SJCRH30 (cell line): Measurements from ENCODE around the gene ATP6V0E1. TPM values are rescaled to one million over a fixed set of nuclear protein-coding genes. Genes with fewer than 3 reads are reported as not detected.
"Not testable (repeated sequence)": the region's sequence is repeated elsewhere in the genome, so short reads cannot be mapped to it uniquely, and the experiment has no call there.

Experiments
- DNase-seq, 2 experiments: peaks; one replicate each; pipeline ENCODE4 v3.0.0-alpha.2; 2015 to 2020
- H3K27ac ChIP-seq: fragments of 250-450 bp; sonication (Bioruptor Pico); 2 replicates; pipeline ENCODE4 v1.5.1; 2020; ENCODE audit warnings: mild to moderate bottlenecking, moderate library complexity
- H3K27me3 ChIP-seq: fragments of 250-450 bp; sonication (Bioruptor Pico); 2 replicates; pipeline ENCODE4 v1.5.1; 2020; ENCODE audit warnings: mild to moderate bottlenecking, moderate library complexity
- H3K36me3 ChIP-seq: fragments of 250-450 bp; sonication (Bioruptor Pico); 2 replicates; pipeline ENCODE4 v1.5.1; 2020; ENCODE audit warnings: mild to moderate bottlenecking, moderate library complexity
- H3K4me1 ChIP-seq: fragments of 250-450 bp; sonication (Bioruptor Pico); 2 replicates; pipeline ENCODE4 v1.5.1; 2020; ENCODE audit warnings: mild to moderate bottlenecking, moderate library complexity
- H3K4me3 ChIP-seq: fragments of 250-450 bp; sonication (Bioruptor Pico); 2 replicates; pipeline ENCODE4 v1.5.1; 2020; ENCODE audit warnings: mild to moderate bottlenecking, moderate library complexity
- H3K9me3 ChIP-seq: fragments of 250-450 bp; sonication (Bioruptor Pico); replicated peaks from 2 replicates; pipeline ENCODE4 v1.5.1; 2020; ENCODE audit warnings: mild to moderate bottlenecking, moderate library complexity
- total RNA-seq: library from RNA; depleted of rRNA; stranded (reverse); fragments of >200 nt; shearing (Covaris generic); gene quantifications from 2 replicates; pipeline ENCODE4 v1.2.3, GENCODE V29; 2014

ATP6V0E1 gene
- total RNA-seq, 1 experiment from 2014 or later, result 83.0 TPM

DNA sequence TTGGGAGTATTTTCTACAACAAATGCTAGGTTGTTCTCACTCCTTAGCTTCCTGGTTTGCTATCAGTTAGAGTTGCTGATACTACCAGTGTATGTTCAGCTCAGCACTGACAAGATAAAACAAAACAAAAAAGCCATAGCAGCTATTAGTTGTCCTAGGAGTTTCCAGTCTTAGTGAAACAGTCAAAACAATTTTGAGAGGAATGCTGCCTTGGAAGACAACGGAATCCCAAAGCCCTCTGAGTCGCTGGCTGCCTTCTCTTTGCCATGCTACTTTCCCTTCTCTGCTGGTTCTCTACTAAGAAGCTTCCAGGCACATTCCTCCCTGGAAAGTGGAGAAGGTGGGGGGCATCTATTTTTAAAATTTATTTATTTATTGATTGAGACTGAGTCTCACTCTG, 67.2 kb downstream of the ATP6V0E1 start:
- H3K9me3 ChIP-seq, result no peaks in the 10 kb centered on the region
- DNase-seq, result no peak
- no peak overlapping the region for H3K4me3 ChIP-seq
- H3K4me1 ChIP-seq, result peaks cover 8% of the 10 kb centered on the region; the same call in 1 of the 2 replicates
- H3K36me3 ChIP-seq, result no peaks in the 10 kb centered on the region
- no peaks in the 10 kb centered on the region; the same call in 1 of the 2 replicates for H3K27me3 ChIP-seq
- no peak overlapping the region for H3K27ac ChIP-seq

DNA sequence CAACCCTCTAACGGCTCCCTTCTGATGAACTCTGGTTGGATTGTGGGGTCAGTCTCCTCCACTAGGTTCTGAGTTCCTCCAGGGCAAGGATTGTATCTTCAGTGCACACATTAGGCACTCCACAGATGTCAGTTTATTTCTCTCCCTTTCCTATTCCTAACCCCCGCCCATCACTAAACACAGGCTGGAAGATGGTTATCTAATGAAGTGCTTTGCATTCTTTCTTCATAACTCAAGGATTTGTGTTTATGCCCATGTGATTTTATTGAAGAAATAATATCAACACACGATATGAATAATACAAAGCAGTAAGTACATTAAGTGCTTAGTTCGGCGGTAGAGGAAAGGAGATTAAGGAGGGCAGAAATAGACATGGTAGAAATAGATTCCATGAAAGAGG, 68.2 kb downstream of the ATP6V0E1 start:
- Histone ChIP-seq H3K9me3 (no peaks in the 10 kb centered on the region), H3K27me3 (no peaks in the 10 kb centered on the region; the same call in 1 of the 2 replicates), H3K4me3 (no peak overlapping the region), H3K4me1 (peaks cover 8% of the 10 kb centered on the region; the same call in 1 of the 2 replicates), H3K36me3 (no peaks in the 10 kb centered on the region), H3K27ac (no peak overlapping the region)
- DNase-seq, result no peak

DNA sequence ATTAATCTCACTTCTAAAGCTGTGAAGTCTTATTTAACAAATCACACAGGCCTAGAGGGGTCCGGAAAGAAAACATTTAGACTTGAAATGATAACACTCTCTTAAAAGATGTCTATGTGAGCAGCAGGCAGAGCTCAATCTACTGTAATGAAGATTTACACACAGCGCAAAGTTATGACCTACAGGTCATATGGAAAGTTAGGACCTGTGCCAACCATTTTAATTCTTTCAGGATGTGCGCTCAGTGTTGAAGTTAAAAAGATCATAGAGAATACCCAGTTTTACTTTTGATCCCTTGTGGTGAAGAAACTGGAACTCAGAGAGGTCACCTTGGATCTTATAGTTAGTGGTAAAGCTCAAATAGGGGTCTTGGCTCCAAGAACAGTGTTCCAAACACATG, 69.5 kb downstream of the ATP6V0E1 start:
- no peak for DNase-seq
- Histone ChIP-seq H3K27ac (no peak overlapping the region), H3K4me1 (peaks cover 10% of the 10 kb centered on the region; the same call in 1 of the 2 replicates), H3K9me3 (no peaks in the 10 kb centered on the region), H3K27me3 (no peaks in the 10 kb centered on the region; the same call in 1 of the 2 replicates), H3K36me3 (no peaks in the 10 kb centered on the region), H3K4me3 (no peak overlapping the region)

DNA sequence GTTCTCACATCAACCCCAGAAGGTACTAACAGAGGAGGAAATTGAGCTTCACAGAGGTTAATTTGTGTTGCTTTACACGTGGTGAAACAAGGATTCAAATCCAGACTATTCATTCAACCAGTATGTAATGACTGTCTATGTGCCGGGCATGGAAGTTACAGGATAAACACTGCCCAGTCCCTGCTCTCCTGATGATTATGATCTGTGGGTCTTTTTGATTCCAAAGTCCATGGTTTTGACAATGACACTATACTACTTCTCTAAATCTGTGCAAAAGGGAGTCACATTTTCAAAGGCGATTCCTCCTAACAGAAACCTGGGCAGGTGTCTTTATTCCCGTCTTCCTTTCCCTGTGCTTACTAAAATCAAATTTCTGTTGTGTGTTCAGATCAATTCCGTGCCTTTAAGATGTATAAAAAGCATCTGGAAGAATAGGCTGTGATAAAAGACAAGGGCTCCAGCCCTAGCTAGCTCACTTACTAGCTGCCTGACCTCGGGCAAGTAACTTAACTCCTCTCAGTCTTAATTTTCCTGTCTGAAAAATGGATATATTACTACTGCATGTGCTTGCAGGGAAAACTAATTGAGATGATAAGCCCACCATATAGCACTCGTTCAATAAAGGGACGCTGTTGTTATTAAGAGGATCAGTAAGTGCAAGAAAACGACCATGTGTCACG, 71.6 kb downstream of the ATP6V0E1 start:
- Histone ChIP-seq H3K4me3 (peak overlapping the region; percentile 86), H3K27ac (no peak overlapping the region), H3K36me3 (no peaks in the 10 kb centered on the region)

DNA sequence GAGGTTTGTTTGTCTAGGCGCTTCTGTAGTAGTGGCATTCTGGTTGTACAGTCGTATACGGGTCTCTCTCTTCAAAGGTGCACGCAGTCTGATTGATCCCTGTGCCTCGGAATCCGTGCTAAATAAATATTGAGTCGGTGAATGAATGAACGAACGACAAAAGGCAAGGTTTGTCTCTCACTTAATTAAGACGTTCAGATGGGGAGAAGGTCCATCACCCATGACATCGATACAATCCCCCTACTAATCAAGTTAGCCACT, 72.1 kb downstream of the ATP6V0E1 start:
- Histone ChIP-seq H3K4me1 (peaks cover 11% of the 10 kb centered on the region; the same call in 1 of the 2 replicates), H3K27me3 (no peaks in the 10 kb centered on the region; the same call in 1 of the 2 replicates), H3K9me3 (no peaks in the 10 kb centered on the region), H3K36me3 (no peaks in the 10 kb centered on the region), H3K4me3 (peak overlapping the region; percentile 86), H3K27ac (no peak overlapping the region)
- no peak for DNase-seq

More for the DNA sequence above, 71.6 kb downstream of the ATP6V0E1 start:
- no peak for DNase-seq
- Histone ChIP-seq H3K4me1 (peaks cover 11% of the 10 kb centered on the region; the same call in 1 of the 2 replicates), H3K27me3 (no peaks in the 10 kb centered on the region; the same call in 1 of the 2 replicates), H3K9me3 (no peaks in the 10 kb centered on the region)

DNA sequence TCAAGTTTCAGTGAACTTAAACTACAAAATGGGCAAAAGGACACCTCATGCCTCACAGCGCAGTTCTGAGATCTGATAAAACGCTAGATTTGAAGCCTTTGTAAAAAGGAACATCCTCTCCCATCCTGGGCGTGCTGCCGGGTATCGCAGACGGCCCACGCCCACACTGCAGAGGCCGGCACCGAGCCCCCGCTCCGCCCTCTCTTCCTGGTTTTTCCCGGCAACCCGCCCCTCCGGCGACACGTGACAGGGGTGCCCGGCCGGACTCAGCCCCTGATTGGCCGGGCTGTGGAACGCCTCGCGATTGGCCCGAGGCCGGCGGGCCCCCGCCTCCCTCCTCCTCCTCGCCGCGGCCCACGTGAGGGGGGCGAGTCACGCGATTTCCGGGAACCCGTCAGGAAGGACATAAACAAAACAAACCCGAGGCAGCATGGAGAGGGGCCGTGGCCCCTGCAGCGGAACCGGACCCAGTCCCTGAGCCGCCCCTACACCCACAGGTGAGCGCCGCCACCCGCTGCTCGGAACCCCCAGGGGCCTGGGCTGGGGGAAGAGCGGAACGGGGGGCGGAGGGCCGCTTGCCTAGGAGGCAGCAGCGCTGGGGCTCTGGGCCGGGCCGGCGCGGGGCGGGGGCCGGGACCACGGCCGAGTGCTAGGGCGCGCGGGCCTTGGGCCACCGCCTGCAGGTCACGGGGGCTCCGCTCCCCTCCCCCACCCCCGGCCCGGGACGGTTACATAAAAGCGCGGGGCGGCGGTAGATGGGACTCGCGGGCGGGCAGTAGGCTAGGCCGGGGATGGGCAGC, 72.6 kb downstream of the ATP6V0E1 start, which contains the start of gene CREBRF:
TSS of gene CREBRF (plus strand) at position 370 of the 800 bp plus-strand sequence. CDS start 24,424 bp downstream, outside the sequence.
- H3K27ac ChIP-seq, result peak within 1 kb of the TSS; percentile 63
- peak within 1 kb of the TSS; percentile 86 for H3K4me3 ChIP-seq
- no peaks in the 10 kb centered on the region for H3K9me3 ChIP-seq
- H3K4me1 ChIP-seq, result peaks cover 11% of the 10 kb centered on the region; the same call in 1 of the 2 replicates
- H3K27me3 ChIP-seq, result no peaks in the 10 kb centered on the region; the same call in 1 of the 2 replicates
- DNase-seq, result peak; percentile 96
- H3K36me3 ChIP-seq, result no peaks in the 10 kb centered on the region

DNA sequence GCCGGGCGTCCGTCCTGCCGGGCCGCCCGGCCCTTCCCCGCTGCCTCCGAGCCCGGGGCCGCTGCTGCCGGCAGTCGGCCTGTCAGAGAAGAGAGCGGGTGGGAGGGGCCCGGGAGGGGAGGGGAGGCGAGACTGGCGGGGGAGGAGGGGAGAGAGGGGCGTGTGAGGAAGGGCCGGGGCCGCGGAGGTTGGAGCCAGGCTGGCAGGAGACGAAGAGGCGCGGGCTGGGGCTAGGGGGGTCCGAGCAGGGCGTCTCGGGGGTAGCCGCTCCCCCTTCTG, 73.2 kb downstream of the ATP6V0E1 start:
- Histone ChIP-seq H3K4me1 (peaks cover 9% of the 10 kb centered on the region; the same call in 1 of the 2 replicates), H3K27ac (peak overlapping the region; percentile 63), H3K4me3 (peak overlapping the region; percentile 86), H3K9me3 (no peaks in the 10 kb centered on the region), H3K36me3 (no peaks in the 10 kb centered on the region), H3K27me3 (no peaks in the 10 kb centered on the region; the same call in 1 of the 2 replicates)
- no peak for DNase-seq

DNA sequence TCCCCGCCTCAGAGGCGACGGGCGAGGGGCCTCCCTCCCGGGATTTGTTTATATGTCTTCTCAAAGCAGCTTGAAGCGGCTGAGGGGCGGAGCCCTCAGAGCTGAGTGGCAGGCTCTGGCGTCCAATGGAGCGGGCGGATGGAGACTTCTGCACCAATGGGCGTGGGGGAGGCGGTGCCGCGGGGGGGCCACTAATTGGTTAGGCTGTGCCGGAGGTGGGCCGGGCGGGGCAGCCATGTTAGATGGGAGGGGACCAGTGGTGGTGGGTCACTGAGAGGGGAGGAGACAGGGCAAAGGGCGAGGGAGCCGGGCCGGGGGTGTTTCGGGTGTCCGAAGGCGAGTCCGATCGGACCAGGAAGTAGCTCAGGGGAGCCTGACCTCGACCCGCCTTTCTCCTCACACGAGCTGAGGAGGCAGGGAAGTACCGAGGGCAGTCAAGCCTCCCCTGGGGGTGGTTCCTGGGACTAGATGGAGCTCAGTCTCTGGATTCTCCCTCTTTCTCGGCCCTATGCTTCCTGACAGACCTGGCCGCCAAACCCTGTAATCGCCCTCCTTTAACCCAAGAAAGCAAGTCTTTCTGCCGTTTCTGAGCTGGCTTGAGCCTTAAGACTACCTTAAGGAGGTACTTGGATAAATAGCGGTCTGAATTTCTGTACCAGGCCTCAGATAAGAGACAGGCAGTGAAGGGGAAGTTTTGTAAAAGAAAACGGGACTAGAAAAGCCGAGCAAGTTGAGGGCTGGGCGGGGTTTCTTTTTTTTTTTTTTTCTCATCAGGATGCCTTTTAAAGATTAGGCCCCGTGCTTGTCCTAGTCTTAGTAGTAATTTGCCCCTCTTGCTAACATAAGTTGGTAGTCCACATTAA, 73.7 kb downstream of the ATP6V0E1 start:
- H3K36me3 ChIP-seq, result no peaks in the 10 kb centered on the region
- peak overlapping the region; percentile 63 for H3K27ac ChIP-seq
- H3K27me3 ChIP-seq, result no peaks in the 10 kb centered on the region; the same call in 1 of the 2 replicates
- H3K9me3 ChIP-seq, result no peaks in the 10 kb centered on the region
- peak; percentile 99 for DNase-seq
- H3K4me3 ChIP-seq, result peak overlapping the region; percentile 86
- H3K4me1 ChIP-seq, result peaks cover 3% of the 10 kb centered on the region; the same call in 1 of the 2 replicates

DNA sequence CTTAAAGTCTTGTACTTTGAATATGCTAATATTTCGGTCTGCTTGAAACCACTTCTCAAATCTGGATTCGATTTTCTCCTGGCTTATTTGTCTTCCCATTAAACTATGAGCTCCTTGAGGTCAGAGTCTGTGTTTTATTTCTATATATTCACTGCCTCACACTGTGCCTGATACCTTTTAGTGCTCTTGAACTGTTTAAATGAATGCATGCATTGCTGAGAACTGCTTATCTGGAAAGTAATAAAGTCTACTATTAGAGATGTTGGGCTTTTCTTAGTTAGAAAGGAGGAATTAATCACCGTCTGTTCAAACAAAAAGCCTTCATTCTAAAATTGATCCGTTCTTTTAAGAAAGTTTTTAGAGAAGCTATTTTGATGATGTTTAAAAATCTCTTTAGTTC, 78.6 kb downstream of the ATP6V0E1 start:
- no peaks in the 10 kb centered on the region for H3K9me3 ChIP-seq
- H3K36me3 ChIP-seq, result no peaks in the 10 kb centered on the region
- H3K27ac ChIP-seq, result no peak overlapping the region
- no peaks in the 10 kb centered on the region for H3K27me3 ChIP-seq
- H3K4me3 ChIP-seq, result no peak overlapping the region
- peaks cover 3% of the 10 kb centered on the region; the same call in 1 of the 2 replicates for H3K4me1 ChIP-seq
- DNase-seq, result no peak

DNA sequence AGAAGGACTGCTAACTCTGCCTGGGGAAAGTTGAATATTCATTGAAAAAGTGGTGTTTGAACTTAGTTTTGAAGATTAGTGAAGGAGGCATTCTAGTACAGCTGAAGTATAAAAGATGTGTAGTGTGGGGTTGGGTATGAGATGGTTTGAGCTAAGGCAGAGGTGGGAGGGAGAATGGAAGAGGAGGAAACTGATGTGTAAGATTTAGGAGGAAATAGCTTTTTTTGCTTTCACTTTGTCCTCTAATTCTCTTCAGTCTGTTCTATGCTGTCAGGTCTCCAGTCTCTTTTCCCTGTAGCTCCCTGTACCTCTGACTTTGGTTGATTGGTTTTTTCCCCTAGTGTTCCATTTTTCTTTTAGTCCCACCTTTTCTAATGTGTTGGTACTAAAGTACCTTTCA, 81.6 kb downstream of the ATP6V0E1 start:
- Histone ChIP-seq H3K9me3 (no peaks in the 10 kb centered on the region), H3K4me1 (no peaks in the 10 kb centered on the region), H3K27ac (no peak overlapping the region), H3K36me3 (no peaks in the 10 kb centered on the region), H3K4me3 (no peak overlapping the region), H3K27me3 (no peaks in the 10 kb centered on the region)
- DNase-seq, result no peak

DNA sequence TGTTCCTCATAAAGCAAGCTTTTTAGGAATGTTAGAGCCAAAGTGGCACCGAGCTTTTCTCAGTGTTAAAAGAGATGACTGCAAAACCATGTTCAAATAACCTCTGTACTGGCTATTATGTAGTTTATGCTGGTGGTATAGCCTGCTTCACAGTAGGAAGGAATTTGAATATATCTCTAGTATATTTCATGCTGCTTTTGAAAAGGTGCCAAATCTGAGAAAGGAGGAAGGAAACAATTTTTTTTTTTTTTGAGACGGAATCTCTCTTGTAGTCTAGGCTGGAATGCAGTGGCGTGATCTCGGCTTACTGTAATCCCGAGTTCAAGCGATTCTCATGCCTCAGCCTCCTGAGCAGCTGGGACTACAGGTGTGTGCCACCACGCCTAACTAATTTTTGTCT, 86.1 kb downstream of the ATP6V0E1 start:
- H3K36me3 ChIP-seq, result no peaks in the 10 kb centered on the region
- no peak for DNase-seq
- no peaks in the 10 kb centered on the region for H3K4me1 ChIP-seq
- H3K4me3 ChIP-seq, result no peak overlapping the region
- H3K27ac ChIP-seq, result no peak overlapping the region
- no peaks in the 10 kb centered on the region for H3K27me3 ChIP-seq
- no peaks in the 10 kb centered on the region for H3K9me3 ChIP-seq

DNA sequence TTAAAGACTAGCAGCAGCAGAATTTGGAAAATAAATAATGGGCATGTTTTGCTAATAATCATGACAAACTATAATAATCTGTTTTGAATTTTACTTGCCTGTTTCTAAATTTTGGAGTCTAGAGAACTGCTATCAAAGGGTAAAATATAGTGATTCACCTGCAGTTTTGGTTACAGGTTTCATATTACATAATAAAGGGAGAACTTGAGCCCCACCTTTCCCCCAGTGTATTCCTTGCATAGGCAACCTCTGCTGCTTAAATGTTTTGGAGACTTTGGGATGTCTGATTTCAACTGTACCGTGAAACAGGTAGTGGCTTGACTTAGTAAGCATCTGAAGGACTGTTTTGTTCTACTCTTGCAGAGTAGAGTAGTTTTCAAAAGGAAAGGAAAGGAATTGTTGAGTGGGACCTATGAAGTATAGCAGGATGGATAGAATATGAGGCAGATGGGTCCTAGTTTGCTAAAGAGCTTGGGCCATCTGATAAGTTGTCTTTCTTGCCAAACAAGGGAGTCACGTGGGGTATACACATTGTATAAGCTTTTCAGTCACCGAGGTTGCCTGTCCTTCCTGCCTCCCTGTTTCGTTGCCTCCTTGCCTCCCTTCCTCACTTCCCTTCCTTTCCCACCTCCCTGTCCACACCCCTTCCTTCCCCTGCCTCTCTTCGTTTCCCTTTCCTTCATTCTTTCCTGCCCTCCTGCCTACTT, 91.7 kb downstream of the ATP6V0E1 start:
- Histone ChIP-seq H3K4me3 (no peak overlapping the region), H3K27ac (no peak overlapping the region), H3K9me3 (no peaks in the 10 kb centered on the region), H3K27me3 (no peaks in the 10 kb centered on the region), H3K36me3 (no peaks in the 10 kb centered on the region), H3K4me1 (no peaks in the 10 kb centered on the region)
- no peak for DNase-seq

DNA sequence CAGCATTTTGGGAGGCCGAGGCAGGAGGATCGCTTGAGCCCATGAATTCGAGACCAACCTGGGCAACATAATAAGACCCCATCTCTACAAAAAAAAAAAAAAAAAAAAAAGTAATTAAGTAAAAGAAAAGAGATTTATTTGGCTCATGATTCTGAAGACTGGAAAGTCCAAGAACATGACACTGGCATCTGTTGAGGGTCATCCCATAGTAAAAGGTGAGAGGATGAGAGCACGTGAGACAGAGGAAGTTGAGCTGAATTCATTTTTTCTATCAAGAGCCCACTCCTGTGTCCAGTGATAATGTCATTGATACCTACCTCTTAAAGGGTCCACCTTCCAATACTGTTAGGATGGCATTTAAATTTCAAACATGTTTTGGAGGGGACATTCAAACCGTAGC, 92.4 kb downstream of the ATP6V0E1 start:
- Histone ChIP-seq H3K36me3 (no peaks in the 10 kb centered on the region), H3K4me3 (no peak overlapping the region), H3K9me3 (no peaks in the 10 kb centered on the region), H3K4me1 (no peaks in the 10 kb centered on the region), H3K27ac (no peak overlapping the region), H3K27me3 (no peaks in the 10 kb centered on the region)
- no peak for DNase-seq

DNA sequence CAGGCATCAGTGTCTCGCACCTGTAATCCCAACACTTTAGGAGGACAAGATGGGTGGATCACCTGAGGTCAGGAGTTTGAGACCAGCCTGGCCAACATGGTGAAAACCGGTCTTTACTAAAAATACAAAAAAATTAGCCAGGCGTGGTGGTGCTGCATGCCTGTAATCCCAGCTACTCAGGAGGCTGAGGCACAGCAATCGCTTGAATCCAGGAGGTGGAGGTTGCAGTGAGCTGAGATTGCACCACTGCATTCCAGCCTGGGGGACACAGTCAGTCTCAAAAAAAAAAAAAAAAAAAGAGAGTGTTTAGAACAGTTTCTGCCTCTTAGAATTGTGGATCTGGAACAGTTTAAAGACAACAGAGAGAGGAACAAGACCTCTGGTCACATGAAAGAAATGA, 92.9 kb downstream of the ATP6V0E1 start:
- not testable (repeated sequence) for H3K4me3 ChIP-seq, H3K27me3 ChIP-seq, H3K36me3 ChIP-seq, DNase-seq, H3K27ac ChIP-seq, H3K9me3 ChIP-seq, H3K4me1 ChIP-seq
